HG03565 (cell line): Measurements from ENCODE around the gene DAPK3.
"Not testable (repeated sequence)": the region's sequence is repeated elsewhere in the genome, so short reads cannot be mapped to it uniquely, and the experiment has no call there.

Experiments
- ATAC-seq: cut with Tn5 transposase; IDR thresholded peaks from one replicate; pipeline ENCODE4 v1.9.1; 2021; ENCODE audit warnings: mild to moderate bottlenecking, moderate library complexity; ENCODE audit not compliant: unreplicated experiment

The DAPK3 gene

DNA sequence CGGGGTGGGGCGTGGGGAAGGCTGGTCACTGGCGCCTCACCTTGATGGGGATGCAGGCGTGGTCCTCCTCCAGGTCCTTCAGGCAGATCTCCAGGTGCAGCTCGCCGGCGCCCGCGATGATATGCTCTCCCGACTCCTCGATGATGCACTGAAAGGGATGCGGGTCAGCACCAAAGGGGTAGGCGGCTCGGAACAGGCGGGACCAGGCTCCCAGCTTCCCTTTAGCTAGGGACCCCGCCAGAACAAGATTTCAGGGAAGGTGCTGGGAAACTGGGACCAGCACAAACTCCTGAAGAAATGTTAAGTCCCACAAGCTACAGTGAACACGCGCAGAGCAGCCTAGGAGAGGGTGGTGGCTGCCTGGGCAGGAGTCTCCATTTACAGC lies 8.4 kb upstream of the DAPK3 start:
- no peak for ATAC-seq

DNA sequence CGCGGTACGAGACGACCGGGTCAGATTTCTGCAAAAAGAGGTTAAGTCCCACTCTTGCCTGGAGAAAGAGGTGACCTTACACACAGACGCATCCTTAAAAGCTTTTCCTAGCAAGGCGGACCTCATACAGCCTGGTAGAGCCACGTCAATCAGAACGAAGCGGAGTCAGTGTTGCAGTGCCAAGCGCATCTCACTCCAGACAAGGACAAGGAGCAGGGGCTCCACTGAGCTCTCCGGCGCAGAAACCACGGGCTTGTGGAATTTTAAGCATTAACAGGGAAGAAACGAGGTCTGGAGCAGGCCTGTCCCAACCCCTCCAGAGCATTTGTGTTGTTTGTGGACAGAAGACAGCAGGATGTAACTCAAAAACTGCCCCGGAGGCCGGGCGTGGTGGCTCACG lies 7.2 kb upstream of the DAPK3 start:
- no peak for ATAC-seq

DNA sequence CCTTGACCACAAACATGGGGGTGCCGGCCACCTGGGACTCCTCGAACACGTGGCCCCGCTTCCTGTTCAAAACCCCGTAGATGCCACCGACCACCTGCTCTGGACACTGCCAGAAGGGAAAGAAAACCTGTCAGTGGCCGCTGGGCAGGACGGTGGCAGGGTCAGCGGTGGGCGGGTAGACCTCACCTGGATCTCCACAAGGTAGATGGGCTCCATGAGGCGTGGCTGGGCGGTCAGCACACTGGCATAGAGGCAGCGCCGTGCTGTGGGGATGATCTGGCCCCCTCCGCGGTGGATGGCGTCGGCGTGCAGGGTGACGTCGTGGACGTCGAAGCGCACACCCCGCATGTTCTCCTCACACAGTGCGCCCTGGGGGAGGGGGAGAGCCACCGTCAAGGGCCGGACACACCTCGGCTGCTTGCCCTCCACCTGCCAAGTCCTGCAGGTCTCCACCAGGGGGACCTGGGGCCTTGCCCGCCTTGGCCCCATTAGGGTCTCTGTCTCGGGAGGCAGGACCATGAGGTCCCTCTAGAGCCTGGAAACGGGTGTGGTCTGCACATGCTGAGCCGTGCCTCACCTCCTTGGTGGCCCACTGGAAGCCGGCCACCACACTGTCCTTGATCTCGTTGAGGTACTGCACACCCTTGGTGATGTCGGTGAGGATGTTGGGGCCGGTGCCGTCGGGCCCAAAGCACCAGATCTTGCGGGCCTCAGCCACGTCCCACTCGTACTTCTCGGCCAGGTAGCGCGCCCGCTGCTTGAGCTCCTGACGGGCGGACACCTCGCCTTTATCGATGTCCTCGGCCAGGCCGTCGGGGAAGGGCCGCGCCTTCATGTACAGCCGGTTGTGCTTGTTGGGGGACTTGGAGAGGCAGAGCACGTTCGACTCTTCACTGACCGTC lies 6.6 kb upstream of the DAPK3 start:
- no peak for ATAC-seq

DNA sequence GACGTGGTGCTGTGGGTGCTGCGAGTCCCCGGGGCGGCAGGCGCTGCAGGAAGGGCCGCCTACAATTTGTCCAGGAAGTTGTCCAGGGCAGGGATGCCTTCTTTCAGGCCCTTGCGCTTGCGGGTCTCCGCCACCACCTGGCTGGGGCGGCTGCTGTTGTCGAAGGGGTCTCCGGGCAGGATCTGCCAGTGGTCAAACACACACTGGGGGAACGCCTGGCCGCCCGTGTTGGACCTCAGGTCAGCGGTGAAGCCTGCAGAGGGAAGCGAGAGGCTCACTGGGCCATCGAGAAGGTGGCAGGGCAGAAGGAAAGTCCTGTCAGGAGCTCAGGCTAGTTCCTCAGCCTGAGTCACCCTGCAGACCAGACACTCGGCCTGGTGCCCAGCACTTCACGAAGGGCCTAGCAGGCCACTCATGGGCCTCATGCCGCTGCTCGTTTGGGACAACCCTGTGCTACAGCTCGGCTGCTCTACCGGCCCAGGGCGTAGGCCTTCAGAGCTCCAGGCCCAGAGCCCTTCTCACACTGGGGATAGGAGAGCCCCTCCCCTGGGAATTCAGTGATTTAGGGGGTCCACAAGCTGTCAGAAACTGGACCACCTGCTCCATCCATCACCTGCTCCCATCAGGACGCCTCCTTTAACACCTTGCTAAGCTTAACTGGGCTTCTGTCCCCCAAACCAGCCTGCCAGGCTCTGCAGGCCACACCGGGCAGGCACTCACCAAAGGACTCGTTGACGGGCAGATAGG lies 5.8 kb upstream of the DAPK3 start:
- ATAC-seq, result no peak

DNA sequence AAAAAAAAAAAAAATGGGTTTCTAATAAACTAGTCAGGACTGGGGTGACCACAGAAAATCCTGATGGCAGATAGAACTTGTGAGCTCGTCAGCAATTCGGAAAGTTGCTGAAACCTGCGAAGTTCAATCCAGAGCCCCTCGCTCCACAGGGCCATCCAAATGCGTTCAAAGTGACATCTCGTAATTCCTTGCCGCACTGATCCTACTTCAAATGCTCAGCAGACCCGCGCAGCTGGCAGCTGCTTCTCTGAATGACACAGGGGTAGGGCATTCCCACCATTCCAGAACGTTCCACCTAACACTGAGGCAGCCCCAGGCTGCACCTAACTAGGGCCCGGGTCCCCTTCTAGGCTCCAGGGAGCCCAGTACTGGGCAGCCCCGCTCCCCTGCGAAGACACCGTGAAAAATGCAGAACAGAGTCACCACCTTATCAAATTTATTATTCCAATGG lies 4.8 kb upstream of the DAPK3 start:
- no peak for ATAC-seq

DNA sequence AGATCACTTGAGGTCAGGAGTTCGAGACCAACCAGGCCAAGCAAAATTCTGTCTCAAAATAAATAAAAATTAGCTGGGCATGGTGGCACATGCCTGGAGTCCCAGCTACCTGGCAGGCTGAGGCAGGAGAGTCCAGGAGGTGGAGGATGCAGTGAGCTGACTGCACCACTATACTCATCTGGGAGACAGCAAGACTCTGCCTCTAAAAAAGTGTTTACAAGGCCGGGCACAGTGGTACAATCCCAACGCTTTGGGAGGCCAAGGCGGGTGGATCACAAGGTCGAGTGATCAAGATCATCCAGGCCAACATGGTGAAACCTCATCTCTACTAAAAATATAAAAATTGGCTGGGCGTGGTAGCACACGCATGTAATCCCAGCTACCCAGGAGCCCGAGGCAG lies 4.2 kb upstream of the DAPK3 start:
- no peak for ATAC-seq

DNA sequence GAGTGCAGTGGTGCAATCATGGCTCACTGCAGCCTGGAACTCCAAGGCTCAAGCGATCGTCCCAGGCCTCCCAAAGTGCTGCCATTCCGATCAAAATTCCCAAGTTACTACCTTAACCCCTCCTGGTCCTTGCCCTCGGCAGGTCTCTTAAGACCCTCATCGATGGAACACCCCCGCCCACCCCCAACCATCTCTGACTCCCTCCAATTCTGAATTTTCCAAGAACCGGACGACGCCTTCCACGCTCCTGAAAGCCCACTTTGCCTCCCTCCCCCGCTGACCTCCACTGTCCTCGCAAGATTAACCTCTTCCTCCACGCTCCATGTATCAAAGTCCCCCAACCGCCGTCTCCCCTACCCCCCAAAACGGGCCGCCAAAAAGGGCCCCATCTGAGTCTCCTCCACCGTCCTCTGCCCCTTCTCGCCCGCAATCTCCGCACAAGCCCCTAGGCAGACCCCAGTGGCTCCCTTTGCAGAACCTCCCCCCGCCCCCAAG lies 539 bp downstream of the DAPK3 start:
- no peak for ATAC-seq

DNA sequence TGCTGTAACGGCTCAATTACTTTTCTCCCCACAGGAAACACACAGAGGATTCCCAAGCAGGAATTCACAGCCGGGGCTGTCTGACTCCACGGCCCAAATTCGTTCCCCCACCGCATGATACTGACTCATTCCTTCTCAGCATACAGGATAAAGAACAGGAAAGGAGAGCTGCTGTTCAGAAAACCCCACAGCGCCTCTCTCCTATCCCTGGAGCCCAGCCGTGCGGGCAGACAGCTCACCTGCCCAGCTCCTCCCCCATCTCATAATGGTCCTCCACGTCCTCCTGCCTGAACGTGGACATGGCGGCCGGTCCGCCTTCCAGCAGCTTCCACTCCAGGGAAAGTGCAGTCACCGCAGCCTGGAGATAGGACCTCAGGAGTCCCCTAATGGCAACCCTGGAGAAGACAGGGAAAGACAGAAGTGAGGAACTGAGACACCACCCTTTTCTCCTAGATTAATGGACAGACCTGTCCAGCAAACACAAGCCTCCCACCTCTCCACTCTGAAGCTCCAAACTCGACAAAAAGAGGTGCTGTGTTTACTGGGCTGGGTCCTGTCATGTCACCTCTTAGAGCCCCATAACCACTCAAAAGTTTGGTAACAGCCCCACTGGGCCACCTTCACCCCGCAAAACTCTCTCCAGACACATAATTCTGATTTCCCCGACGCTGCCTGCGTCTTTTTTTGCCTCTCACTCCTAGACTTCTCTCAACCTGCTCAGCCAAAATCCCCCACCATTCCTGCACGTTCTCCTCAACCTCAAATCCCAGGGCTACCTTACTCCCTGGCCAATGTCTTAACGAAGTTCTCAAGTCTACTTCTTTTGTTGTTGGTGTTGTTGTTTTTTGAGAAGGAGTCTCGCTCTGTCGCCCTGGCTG lies 1.2 kb downstream of the DAPK3 start:
- ATAC-seq, result no peak

DNA sequence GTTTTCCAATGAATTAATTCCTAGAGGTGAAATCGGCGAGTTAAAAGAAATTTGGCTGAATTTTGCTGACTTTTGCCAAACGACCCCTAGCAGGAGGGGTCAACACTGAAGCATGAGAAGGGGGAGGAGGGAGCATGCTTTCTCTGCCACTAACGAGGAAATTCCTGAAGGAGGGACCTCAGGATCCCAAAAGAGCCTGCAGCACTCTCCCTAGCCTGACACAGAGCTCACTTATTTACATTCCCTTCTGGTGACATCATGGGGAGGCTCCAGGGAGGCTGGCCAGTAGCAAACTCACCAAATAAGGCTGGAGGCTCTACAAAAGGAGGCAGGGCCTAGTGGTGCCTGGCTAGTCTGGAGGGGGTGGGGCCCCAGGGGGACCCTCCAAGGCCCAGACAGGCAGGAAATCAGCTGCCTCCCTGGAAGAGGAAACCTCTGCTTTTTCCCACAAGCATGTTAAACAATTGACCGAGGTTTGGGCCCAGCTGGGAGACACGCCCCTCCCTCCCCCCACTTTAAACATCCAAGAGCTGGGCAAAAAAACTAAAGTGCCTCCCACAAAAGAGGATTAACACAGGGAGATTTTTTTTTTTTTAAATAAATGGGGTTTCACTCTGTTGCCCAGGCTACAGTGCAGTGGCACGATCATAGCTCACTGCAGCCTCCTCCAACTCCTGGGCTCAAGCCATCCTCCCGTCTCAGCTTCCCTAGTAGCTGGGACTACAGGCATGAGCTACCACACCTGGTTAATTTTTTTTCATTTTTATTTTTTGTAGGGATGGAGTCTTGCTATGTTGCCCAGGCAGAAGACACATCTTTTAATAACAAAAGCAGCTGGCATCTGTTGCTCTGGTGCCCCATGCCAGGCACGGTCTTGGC lies 2.1 kb downstream of the DAPK3 start:
- ATAC-seq, result no peak

DNA sequence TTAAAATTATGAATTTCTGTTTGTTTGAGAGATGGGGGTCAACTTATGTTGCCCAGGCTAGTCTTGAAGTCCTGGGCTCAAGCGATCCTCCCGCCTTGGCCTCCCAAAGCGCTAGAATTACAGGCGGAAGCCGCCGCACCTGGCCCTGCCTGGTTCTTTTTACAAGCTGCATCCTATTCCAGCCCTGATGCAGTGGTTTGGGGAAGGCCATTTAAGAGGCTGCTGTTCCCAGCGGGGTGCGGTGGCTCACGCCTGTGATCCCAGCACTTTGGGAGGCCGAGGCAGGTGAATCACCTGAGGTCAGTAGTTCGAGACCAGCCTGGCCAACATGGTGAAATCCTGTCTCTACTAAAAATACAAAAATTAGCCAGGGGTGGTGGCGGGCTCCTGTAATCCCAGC lies 2.9 kb downstream of the DAPK3 start:
- not testable (repeated sequence) for ATAC-seq

DNA sequence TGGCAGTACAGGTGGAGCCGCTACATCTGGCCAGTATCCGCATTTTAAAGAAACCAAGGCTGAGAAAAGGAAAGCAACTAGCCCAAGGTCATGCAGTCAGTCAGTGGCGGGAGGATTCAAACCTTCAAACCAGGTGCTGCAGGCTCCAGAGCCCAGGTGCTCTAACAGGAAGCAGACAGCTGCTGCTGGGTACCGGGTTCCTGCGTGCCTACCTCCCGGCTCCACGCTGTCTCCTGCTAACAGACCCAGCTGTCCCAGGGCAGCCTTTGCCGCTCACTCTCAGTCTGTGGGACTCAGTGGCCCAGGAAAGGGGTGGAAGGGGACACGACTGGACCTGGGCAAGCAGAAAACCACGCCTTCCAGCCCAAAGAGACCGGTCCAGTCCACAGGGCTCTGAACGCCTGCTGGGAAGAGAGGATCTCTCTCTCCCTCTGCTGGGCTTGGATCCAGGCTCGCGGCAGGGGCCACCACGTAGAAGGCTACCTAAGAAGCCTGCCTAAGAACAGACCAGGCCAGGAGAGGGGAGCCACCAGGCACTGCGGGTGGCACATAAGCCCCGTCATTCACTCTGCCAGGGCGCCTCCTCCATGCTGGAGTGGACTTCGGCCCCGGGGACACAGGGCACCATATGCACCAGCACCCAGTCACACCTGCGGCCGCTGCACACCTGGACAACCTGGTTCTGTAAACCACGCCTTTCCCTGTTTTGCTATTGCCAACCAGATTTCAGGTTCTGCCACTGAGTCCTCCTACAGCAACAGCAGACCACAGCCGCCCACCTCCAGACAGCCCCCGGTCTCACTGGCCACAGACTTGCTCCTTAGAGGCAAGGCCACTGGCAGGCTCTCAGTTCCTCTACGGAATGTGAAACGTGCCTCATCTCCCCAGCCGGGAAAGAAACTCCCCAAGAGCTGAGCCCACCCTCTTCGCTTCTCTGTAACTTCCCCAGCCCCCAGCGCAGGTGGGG lies 4.6 kb downstream of the DAPK3 start:
- no peak for ATAC-seq

DNA sequence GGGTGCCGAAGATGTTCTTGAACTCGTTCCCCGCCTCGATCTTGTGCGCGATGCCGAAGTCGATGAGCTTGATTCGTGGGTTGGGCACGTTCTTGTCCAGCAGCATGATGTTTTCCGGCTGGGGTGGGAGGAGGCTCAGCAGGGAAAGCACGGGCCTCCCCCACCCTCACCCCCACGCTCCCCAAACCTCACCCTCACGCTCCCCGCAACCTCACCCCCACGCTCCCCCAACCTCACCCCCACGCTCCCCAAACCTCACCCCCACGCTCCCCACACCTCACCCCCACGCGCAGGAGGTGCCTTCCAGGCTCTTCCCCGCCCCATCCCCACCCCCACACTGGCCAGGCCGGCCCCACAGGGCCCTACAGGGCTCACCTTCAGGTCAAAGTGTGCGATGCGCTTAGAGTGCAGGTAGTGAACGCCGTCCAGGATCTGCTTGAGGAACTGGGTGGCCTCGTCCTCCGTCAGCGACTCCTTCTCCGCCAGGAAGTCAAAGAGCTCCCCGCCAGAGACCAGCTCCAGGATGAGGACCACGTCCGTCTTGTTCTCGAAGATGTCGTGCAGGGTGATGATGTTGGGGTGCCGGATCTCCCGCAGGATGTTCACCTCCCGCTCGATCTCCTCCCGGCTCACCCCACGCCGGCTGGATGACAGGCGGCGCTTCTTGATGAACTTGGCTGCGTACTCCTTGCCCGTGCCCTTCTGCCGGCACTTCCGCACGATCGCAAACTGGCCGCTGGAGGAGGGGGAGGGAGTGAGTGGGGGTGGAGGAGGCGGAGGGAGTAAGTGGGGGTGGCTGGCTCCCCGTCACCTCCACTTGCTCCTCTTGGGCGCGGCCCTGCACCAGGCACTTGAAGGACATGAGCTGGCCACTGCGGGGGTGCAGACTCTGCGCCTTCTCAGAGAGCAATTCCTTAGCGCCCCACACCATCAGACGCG lies 6.4 kb downstream of the DAPK3 start:
- ATAC-seq, result no peak

DNA sequence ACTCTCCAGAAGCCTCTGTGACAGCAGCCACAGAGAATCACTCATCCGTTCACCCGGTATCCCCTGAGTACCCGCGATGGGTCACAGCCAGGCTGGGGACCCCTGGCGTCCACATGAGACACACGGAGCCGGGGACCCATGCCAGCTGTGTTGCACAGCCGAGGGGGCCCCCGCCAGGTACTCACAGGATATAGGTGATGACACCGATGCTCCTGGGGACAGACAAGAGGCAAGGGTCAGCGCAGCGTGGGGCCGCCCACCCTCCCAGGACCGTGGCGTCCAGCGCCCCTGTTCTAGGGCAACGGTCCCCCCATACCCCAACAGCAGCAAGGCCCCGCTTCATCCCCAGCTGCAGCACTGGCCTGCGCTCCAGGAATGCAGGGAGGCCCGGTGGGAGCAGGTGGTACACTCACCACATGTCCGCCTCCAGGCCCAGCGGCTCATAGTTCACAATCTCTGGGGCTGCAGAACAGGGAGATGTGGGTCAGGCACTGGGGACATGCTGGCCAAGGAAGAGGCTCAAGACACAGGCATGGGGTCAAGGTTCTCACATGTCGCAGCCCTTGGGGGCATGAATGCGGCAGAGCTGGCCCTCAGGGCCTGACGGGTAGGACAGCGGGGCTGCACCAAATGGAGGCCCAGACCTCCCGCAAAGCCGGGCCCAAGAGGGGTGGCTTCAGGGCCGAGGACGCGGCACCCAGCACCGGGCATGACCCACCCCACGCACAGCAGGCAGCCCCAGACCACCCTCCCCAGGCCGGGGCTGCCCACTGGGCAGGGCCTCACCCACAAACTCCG lies 7.2 kb downstream of the DAPK3 start:
- no peak for ATAC-seq

DNA sequence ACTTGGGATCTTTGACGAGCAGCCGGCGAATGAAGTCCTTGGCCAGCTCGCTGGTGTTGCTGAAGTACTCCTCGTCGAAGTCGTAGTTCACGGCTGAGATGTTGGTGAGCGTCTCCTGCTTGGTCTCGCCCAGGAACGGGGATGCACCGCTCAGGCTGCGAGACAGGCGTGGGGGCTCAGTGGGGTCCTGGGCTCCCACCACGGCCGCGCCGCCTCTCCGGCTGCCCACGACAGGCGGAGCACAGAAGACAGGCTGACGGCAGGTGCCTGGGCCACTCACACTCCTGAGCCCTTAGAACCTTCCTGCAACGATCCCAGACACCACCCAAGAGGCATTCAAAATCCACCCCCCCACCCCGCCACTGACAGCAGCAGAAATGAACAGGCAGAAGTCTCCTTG lies 9.9 kb downstream of the DAPK3 start:
- no peak for ATAC-seq

DNA sequence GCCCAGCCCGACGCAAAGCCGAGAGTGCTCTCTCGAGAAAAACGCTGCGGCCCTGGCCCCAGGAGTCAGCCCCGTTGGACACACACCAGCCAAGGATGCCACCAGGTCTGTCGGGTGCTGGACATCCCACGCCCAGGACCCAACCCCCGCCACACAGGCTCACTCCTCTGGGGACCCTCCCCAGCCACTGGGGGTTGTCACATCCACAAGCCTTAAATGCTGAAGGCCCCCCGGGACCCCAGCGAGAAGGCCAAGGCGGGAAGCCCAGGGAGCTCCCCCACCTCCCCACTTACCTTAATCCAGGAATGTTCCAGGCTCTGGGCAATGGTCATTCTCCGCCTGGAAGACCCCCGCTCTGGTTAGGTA lies 11.2 kb downstream of the DAPK3 start:
- ATAC-seq, result no peak

DNA sequence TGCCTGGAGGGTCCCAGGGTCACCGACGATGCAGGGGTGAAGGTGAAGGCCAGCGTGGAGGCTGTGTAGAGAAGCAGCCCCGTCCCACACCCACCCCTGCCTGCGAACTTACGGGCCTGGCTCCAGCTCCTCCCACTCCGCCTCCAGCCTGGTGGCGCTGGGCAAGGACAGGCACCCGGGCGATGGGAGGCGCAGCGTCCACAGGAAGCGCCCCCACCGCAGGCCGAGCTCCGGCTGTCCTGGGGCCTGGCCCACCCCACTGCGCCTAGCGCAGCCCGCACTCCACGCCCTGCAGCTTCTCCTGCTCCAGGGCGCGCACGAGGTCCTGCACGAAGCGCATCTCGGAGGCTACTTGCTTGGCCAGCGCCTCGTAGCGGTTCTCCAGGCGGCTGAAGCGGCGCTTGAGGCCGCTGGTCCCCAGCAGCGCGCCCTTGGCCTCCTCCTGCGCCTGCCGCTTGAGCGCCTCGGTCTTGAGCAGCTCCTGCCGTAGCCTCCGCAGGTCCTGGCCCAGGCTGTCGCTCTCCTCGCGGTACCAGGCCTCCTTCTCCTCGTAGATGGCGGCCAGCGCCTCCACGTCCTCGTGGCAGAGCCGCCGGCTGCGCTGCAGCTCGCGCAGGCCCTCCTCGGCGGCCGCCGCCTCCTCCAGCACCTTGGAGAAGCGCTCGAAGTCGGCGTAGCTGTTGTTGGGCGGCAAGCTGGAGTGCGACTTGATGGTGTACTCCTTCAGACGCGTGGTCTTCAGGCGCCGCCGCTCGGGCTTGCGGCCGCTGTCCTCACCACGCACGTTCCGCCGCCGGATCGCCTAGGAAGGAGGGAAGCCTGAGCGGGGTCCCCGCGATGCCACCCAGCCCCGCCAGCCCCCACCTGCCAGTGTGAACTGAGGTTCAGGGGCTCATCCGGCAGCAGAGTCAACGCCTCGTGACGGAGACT lies 11.8 kb downstream of the DAPK3 start:
- ATAC-seq, result no peak
